Nephron (organoid): ENCODE measurements around the gene ZKSCAN8.

Experiments used
- H3K27ac Mint-ChIP-seq, 3 experiments: 2 replicates each; pipeline ENCODE4 v1.8.0; 2020; ENCODE audit warnings: mixed read lengths in 3 of 3, mild to moderate bottlenecking in 2 of 3, moderate library complexity in 1 of 3
- H3K27me3 Mint-ChIP-seq: 2 replicates; pipeline ENCODE4 v1.8.0; 2021; ENCODE audit warnings: low read depth, mild to moderate bottlenecking, moderate library complexity, mixed read lengths
- H3K36me3 Mint-ChIP-seq: 2 replicates; pipeline ENCODE4 v1.8.0; 2020; ENCODE audit warnings: low read depth, mixed read lengths
- H3K4me1 Mint-ChIP-seq: 2 replicates; pipeline ENCODE4 v1.8.0; 2020; ENCODE audit warnings: mixed read lengths
- H3K4me3 Mint-ChIP-seq, 3 experiments: 2 replicates each; pipeline ENCODE4 v1.8.0; 2020; ENCODE audit warnings: mild to moderate bottlenecking in 3 of 3, mixed read lengths in 3 of 3, moderate library complexity in 2 of 3
- H3K9me3 Mint-ChIP-seq: 2 replicates; pipeline ENCODE4 v1.8.0; 2020; ENCODE audit warnings: mixed read lengths
- TF ChIP-seq, protein P1 (sequence below), 3 experiments: fragments of 200-600 bp; sonication (generic); IDR thresholded peaks; one replicate each; pipeline ENCODE4 v1.5.0; 2021; ENCODE audit warnings: antibody characterized with exemption in 3 of 3; ENCODE audit not compliant: unreplicated experiment in 3 of 3

The ZKSCAN8 gene

DNA sequence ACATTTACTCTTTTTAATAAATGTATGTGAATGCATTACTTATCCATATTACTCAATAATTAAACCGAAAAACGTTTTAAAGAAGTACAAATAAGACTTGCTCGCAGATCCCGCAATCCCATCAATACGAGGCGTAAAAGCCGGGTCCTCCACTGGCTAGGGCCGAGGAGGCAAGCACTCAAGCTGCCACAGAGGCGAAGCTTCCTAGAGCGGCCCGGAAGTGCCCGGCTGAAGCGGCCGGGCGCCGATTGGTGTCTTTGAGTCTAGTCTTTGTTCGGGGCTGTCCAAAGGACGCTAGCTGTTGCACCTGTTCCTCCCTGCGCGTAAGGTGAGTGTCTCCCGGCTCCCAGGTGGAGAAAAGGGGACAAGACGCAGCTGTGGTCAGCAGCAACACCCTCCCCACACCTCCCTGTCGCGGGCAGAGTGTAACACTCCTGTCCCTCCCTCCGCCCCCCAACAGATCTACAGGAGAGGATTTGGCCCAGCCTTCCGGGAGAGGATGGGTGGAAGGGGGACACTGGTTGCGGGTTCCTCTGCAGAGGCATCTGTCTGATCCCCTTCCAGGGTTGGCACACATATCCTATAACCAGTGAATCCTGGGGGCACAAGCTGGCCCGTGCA, 17.2 kb upstream of the ZKSCAN8 start, which contains the start of gene ZSCAN16:
Gene ZSCAN16 (plus strand): TSS at position 260 of the 621 bp plus-strand sequence. CDS start 835 bp downstream, outside the sequence.
- Mint-ChIP-seq H3K27ac (peak within 1 kb of the TSS; percentile 84 to 90 (median 88)), H3K36me3 (peaks cover 44% of the 10 kb centered on the region), H3K4me3 (peak within 1 kb of the TSS; percentile 96 to 97 (median 96)), H3K27me3 (no peaks in the 10 kb centered on the region), H3K9me3 (no peaks in the 10 kb centered on the region), H3K4me1 (peaks cover 15% of the 10 kb centered on the region)
- TF ChIP-seq, protein P1, sequence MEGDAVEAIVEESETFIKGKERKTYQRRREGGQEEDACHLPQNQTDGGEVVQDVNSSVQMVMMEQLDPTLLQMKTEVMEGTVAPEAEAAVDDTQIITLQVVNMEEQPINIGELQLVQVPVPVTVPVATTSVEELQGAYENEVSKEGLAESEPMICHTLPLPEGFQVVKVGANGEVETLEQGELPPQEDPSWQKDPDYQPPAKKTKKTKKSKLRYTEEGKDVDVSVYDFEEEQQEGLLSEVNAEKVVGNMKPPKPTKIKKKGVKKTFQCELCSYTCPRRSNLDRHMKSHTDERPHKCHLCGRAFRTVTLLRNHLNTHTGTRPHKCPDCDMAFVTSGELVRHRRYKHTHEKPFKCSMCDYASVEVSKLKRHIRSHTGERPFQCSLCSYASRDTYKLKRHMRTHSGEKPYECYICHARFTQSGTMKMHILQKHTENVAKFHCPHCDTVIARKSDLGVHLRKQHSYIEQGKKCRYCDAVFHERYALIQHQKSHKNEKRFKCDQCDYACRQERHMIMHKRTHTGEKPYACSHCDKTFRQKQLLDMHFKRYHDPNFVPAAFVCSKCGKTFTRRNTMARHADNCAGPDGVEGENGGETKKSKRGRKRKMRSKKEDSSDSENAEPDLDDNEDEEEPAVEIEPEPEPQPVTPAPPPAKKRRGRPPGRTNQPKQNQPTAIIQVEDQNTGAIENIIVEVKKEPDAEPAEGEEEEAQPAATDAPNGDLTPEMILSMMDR (IDR thresholded peaks at IDR 0.05; ENCODE audit: unreplicated experiment in 3 of 3), result no peak

DNA sequence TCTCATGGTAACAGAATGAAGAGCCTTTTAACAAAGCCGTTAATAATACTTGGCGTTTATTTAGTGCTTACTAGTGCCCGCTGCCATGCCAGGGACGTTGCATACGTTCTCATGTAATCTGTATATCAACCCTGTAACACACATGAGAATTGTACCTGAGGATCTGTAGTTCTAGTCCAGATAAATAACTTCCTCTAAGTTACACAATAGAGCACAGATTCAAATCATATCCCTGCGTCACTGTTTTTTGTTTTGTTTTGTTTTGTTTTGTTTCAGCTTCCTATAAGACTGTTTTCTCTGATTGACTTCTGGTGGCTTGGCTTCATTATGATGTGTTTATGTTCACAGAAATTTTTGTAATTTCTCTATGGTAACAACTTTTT, 16.7 kb upstream of the ZKSCAN8 start:
- H3K9me3 Mint-ChIP-seq, result no peaks in the 10 kb centered on the region
- TF ChIP-seq, protein P1 (IDR thresholded peaks at IDR 0.05; ENCODE audit: unreplicated experiment in 3 of 3), result no peak
- peaks cover 44% of the 10 kb centered on the region for H3K36me3 Mint-ChIP-seq
- peak overlapping the region; percentile 84 to 90 (median 88) for H3K27ac Mint-ChIP-seq
- H3K27me3 Mint-ChIP-seq, result no peaks in the 10 kb centered on the region
- H3K4me1 Mint-ChIP-seq, result peaks cover 15% of the 10 kb centered on the region
- peak overlapping the region; percentile 96 to 97 (median 96) for H3K4me3 Mint-ChIP-seq

DNA sequence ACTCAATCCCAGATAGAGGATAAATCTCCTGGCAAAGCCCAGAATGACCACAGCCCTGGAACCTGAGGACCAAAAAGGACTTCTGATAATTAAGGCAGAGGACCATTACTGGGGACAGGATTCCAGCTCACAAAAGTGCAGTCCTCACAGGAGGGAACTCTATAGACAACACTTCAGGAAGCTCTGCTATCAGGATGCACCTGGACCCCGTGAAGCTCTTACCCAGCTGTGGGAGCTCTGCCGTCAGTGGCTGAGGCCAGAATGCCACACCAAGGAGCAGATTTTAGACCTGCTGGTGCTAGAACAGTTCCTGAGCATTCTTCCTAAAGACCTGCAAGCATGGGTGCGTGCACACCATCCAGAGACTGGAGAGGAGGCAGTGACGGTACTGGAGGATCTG, 16.3 kb upstream of the ZKSCAN8 start:
- TF ChIP-seq, protein P1 (IDR thresholded peaks at IDR 0.05; ENCODE audit: unreplicated experiment in 3 of 3), result no peak
- H3K4me1 Mint-ChIP-seq, result peaks cover 15% of the 10 kb centered on the region
- H3K4me3 Mint-ChIP-seq, result peak overlapping the region; percentile 96 to 97 (median 96)
- no peaks in the 10 kb centered on the region for H3K27me3 Mint-ChIP-seq
- H3K9me3 Mint-ChIP-seq, result no peaks in the 10 kb centered on the region
- peaks cover 39% of the 10 kb centered on the region for H3K36me3 Mint-ChIP-seq
- H3K27ac Mint-ChIP-seq, result peak overlapping the region in 2 of 3 experiments; percentile 88 to 90

DNA sequence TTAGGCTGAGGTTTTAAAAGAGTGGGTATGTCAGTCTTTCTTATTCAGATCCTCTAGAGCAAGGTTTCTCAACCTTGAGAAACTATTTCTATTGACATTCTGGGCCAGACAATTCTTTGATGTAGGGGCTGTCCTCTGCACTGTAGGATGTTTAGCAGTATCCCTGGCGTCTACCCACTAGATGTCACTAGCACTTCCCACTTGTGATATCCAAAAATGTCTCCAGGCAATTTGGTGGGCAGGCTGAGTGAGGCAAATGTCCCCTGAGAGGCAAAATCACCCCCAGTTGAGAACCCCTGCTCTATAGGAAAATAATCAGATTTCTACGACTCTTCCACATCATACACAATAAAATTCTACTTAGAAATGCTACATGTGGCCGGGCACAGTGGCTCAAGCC, 7.7 kb upstream of the ZKSCAN8 start:
- TF ChIP-seq, protein P1 (IDR thresholded peaks at IDR 0.05; ENCODE audit: unreplicated experiment in 3 of 3), result peak; percentile 37 to 42 (median 37)
- Mint-ChIP-seq H3K27me3 (no peaks in the 10 kb centered on the region), H3K36me3 (peaks cover 13% of the 10 kb centered on the region), H3K4me1 (peaks cover 42% of the 10 kb centered on the region), H3K27ac (peak overlapping the region; percentile 21 to 70 (median 41)), H3K4me3 (peak overlapping the region; percentile 63 to 78 (median 74)), H3K9me3 (no peaks in the 10 kb centered on the region)

DNA sequence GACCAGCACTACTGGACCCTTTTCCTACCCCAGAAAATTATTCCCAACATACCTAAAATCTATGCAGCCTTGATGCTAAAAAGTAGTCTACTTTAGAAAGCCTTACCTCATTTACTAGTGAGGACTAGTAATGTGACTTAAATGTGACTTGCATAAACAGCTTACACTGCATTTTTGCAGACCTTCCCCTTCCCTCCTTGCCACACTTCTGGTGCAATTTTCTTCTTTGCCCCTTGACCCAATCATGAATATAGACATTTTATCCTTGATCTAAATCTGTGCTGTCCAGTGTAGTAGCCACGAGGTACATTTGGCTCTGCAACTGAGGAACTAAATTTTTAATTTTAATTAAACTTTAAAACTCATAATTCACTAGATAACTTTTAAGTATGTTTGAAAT, 7.0 kb upstream of the ZKSCAN8 start:
- TF ChIP-seq, protein P1 (IDR thresholded peaks at IDR 0.05; ENCODE audit: unreplicated experiment in 3 of 3), result no peak
- no peaks in the 10 kb centered on the region for H3K27me3 Mint-ChIP-seq
- H3K36me3 Mint-ChIP-seq, result peaks cover 8% of the 10 kb centered on the region
- peaks cover 42% of the 10 kb centered on the region for H3K4me1 Mint-ChIP-seq
- no peaks in the 10 kb centered on the region for H3K9me3 Mint-ChIP-seq
- peak overlapping the region in 1 of 3 experiments; percentile 78 for H3K4me3 Mint-ChIP-seq
- H3K27ac Mint-ChIP-seq, result no peak overlapping the region

DNA sequence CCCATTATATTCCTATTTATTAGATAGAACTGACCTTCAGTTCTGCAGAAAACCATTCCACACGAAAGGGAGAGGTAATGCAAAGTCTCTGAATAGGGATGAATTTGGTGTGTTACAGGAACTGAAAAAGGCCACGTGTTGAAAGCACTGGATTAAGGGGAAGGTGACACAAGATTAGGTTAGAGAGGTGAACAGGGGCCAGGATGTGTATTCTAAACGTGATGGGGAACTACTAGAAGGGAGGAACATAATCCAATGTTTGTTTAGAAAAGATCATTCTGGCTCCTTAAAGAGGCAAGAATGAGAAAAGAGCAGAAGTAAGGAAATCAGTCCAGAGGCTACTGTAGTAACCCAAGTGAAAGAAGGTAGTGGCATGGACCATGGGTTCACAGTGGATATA, 6.3 kb upstream of the ZKSCAN8 start:
- H3K9me3 Mint-ChIP-seq, result no peaks in the 10 kb centered on the region
- H3K27me3 Mint-ChIP-seq, result peaks cover 2% of the 10 kb centered on the region
- peak overlapping the region; percentile 93 to 96 (median 95) for H3K4me3 Mint-ChIP-seq
- H3K27ac Mint-ChIP-seq, result peak overlapping the region; percentile 93 to 97 (median 96)
- peaks cover 42% of the 10 kb centered on the region for H3K4me1 Mint-ChIP-seq
- TF ChIP-seq, protein P1 (IDR thresholded peaks at IDR 0.05; ENCODE audit: unreplicated experiment in 3 of 3), result no peak
- H3K36me3 Mint-ChIP-seq, result peaks cover 8% of the 10 kb centered on the region
